ENCODE measurements around the gene ZNF662. TPM values are rescaled to one million over a fixed set of nuclear protein-coding genes. Genes with fewer than 3 reads are reported as not detected.

The ZNF662 gene
- total RNA-seq, 1 experiment from 2014 or later: not detected

DNA sequence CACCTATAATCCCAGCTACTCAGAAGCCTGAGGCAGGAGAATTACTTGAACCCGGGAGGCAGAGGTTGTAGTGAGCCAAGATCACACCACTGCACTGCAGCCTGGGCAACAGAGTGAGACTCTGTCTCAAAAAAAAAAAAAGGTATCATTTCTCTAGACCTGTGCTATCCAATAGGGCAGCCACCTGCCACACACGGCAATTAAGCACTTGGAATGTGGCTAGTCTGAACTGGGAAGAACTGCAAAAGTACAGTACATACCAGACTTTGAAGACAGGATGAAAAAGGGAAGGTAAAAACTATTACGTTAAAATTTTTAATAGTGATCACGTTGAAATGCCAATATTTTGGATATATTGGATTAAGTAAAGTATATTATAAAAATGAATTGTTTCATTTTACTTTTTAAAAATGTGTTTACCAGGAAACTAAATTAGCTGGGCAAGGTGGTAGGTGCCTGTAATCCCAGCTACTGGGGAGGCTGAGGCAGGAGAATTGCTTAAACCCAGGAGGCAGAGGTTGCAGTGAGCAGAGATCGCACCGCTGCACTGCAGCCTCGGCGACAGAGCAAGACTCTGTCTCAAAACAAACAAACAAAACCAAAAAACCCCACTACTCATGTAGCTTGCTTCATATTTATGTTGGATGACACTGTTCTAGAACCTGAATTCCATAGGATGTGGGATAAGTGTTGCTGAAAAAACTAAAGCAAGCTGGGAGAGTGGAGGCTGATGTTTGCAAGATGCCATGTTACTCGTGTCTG is 32.5 kb upstream of the ZNF662 start:
- no peaks in the 10 kb centered on the region for H3K36me3 ChIP-seq (ENCODE audit: control insufficient read depth in 1 of 2, insufficient read depth in 2 of 2, low read length in 2 of 2)
- BruUV-seq (replicated peaks): no TSS peak
- DNase-seq (ENCODE audit: low read depth, low spot score) (no peak), ATAC-seq (no peak)
- ChIA-PET POLR2A (no interaction called here), CTCF (no interaction called here), RAD21 (ENCODE audit: low non-redundant PET in 1 of 2, low total read pairs in 2 of 2, uncharacterized antibody in 2 of 2, unreplicated experiment in 2 of 2) (no interaction called here)
- no peaks in the 10 kb centered on the region for H3K4me1 ChIP-seq (ENCODE audit: control insufficient read depth in 1 of 2, insufficient read depth in 2 of 2, low read length in 2 of 2)
- no peak overlapping the region for H3K4me2 ChIP-seq (ENCODE audit: low read length)
- TF ChIP-seq, protein P1, sequence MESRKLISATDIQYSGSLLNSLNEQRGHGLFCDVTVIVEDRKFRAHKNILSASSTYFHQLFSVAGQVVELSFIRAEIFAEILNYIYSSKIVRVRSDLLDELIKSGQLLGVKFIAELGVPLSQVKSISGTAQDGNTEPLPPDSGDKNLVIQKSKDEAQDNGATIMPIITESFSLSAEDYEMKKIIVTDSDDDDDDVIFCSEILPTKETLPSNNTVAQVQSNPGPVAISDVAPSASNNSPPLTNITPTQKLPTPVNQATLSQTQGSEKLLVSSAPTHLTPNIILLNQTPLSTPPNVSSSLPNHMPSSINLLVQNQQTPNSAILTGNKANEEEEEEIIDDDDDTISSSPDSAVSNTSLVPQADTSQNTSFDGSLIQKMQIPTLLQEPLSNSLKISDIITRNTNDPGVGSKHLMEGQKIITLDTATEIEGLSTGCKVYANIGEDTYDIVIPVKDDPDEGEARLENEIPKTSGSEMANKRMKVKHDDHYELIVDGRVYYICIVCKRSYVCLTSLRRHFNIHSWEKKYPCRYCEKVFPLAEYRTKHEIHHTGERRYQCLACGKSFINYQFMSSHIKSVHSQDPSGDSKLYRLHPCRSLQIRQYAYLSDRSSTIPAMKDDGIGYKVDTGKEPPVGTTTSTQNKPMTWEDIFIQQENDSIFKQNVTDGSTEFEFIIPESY (IDR thresholded peaks at IDR 0.05; ENCODE audit: extremely low read depth, insufficient replicate concordance, low read length): no peak
- TF ChIP-seq ATF3 (IDR thresholded peaks at IDR 0.05) (no peak), SIN3A (IDR thresholded peaks at IDR 0.05; ENCODE audit: low read depth) (no peak), YY1 (IDR thresholded peaks at IDR 0.05; ENCODE audit: extremely low read depth, insufficient replicate concordance, low read depth, low read length) (no peak), ZNF274 (IDR thresholded peaks at IDR 0.05; ENCODE audit: low read depth, low read length) (no peak)
- TF ChIP-seq, protein P2, sequence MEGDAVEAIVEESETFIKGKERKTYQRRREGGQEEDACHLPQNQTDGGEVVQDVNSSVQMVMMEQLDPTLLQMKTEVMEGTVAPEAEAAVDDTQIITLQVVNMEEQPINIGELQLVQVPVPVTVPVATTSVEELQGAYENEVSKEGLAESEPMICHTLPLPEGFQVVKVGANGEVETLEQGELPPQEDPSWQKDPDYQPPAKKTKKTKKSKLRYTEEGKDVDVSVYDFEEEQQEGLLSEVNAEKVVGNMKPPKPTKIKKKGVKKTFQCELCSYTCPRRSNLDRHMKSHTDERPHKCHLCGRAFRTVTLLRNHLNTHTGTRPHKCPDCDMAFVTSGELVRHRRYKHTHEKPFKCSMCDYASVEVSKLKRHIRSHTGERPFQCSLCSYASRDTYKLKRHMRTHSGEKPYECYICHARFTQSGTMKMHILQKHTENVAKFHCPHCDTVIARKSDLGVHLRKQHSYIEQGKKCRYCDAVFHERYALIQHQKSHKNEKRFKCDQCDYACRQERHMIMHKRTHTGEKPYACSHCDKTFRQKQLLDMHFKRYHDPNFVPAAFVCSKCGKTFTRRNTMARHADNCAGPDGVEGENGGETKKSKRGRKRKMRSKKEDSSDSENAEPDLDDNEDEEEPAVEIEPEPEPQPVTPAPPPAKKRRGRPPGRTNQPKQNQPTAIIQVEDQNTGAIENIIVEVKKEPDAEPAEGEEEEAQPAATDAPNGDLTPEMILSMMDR (IDR thresholded peaks at IDR 0.05 in 2 of 3, conservative IDR thresholded peaks at IDR 0.05 in 1 of 3; ENCODE audit: borderline replicate concordance in 1 of 3, insufficient read depth in 1 of 3, low read depth in 2 of 3, low read length in 2 of 3): no peak
- no peaks in the 10 kb centered on the region for H3K9me3 ChIP-seq (ENCODE audit: control insufficient read depth in 1 of 2, insufficient read depth in 1 of 2, low read depth in 1 of 2, low read length in 2 of 2)
- no peaks in the 10 kb centered on the region for H3K9me2 ChIP-seq (ENCODE audit: insufficient read depth)
- H3K27me3 ChIP-seq (ENCODE audit: insufficient read depth, low read length): no peaks in the 10 kb centered on the region
- H3K9ac ChIP-seq (ENCODE audit: low read length): no peak overlapping the region
- H4K20me1 ChIP-seq (ENCODE audit: insufficient read depth): no peaks in the 10 kb centered on the region
- no peaks in the 10 kb centered on the region for H3K79me2 ChIP-seq (ENCODE audit: insufficient read depth, low read length)
- H2AFZ ChIP-seq (ENCODE audit: low read depth, low read length, poor library complexity, severe bottlenecking): no peak overlapping the region
- H3K27ac ChIP-seq (ENCODE audit: low read depth, low read length): no peak overlapping the region
- H3K4me3 ChIP-seq (replicated peaks in 1 of 2; ENCODE audit: low read depth in 1 of 2, low read length in 2 of 2): no peak overlapping the region
- intact Hi-C loops (cut with micrococcal nuclease): no loop called here
